A549 (cell line): ENCODE measurements around the gene THOC2.

Experiments
- CBX8 ChIP-seq: fragments of 200-600 bp; sonication (generic); IDR thresholded peaks from 2 replicates; pipeline ENCODE4 v1.6.1; 2016
- HOXA7 ChIP-seq: fragments of 250-450 bp; sonication (Bioruptor Pico); IDR thresholded peaks from 2 replicates; pipeline ENCODE4 v1.5.0; 2020; ENCODE audit warnings: mild to moderate bottlenecking, moderate library complexity
- MYC ChIP-seq: IDR thresholded peaks from 2 replicates; pipeline ENCODE4 v1.6.1; 2012; ENCODE audit warnings: mild to moderate bottlenecking, inconsistent platforms, low read length, improper control_type of control experiment, borderline replicate concordance
- POLR2A ChIP-seq: IDR thresholded peaks from 2 replicates; pipeline ENCODE4 v1.6.1; 2012; ENCODE audit warnings: mild to moderate bottlenecking, low read length
- RCOR1 ChIP-seq: fragments of 150-350 bp; IDR thresholded peaks from 2 replicates; pipeline ENCODE4 v1.6.1; 2014; ENCODE audit warnings: antibody characterized with exemption, low read length, low read depth
- TF ChIP-seq, protein P1 (sequence below): fragments of >200 bp; sonication (Bioruptor Twin); formaldehyde crosslinking; IDR thresholded peaks from 3 replicates; pipeline ENCODE4 v1.5.1; 2016
- TF ChIP-seq, protein P2 (sequence below): IDR thresholded peaks from 2 replicates; pipeline ENCODE4 v1.6.1; 2012
- TF ChIP-seq, protein P3 (sequence below): fragments of 250-450 bp; sonication (Bioruptor Pico); IDR thresholded peaks from 2 replicates; pipeline ENCODE4 v1.5.0; 2021; ENCODE audit warnings: mild to moderate bottlenecking, moderate library complexity, borderline replicate concordance
- TF ChIP-seq, protein P4 (sequence below): fragments of 450-650 bp; IDR thresholded peaks from 2 replicates; pipeline ENCODE4 v1.6.1; 2014; ENCODE audit warnings: antibody characterized with exemption

DNA sequence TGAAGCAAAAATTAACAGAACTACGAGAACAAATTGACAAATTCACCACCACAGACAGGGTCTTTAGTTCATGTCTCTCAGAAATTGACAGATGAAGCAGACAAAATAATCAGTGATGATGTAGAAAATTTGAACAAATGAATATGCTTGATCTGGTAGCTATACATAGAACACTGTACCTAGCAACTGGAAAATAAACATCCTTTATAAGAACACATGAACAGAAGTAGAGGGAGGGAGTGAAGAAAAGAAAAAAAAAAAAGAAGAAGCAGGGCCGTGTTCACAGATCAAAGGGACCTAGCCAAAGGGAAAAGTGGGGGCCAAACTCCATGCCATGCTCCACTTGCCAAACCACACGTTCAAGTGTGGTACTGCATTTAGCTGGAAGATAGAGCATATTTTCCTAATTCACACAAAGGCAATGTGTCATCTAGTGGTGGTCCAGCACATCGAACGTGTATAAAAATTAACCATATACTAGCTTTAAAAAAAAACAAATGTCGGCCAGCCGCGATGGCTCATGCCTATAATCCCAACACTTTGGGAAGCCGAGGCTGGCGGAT, 5.6 kb upstream of the THOC2 start:
- TF ChIP-seq, protein P1, sequence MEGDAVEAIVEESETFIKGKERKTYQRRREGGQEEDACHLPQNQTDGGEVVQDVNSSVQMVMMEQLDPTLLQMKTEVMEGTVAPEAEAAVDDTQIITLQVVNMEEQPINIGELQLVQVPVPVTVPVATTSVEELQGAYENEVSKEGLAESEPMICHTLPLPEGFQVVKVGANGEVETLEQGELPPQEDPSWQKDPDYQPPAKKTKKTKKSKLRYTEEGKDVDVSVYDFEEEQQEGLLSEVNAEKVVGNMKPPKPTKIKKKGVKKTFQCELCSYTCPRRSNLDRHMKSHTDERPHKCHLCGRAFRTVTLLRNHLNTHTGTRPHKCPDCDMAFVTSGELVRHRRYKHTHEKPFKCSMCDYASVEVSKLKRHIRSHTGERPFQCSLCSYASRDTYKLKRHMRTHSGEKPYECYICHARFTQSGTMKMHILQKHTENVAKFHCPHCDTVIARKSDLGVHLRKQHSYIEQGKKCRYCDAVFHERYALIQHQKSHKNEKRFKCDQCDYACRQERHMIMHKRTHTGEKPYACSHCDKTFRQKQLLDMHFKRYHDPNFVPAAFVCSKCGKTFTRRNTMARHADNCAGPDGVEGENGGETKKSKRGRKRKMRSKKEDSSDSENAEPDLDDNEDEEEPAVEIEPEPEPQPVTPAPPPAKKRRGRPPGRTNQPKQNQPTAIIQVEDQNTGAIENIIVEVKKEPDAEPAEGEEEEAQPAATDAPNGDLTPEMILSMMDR = no peak
- TF ChIP-seq POLR2A (no peak), RCOR1 (no peak), HOXA7 (CRISPR knock-in tag) (no peak), MYC (no peak), CBX8 (no peak)
- TF ChIP-seq, protein P2, sequence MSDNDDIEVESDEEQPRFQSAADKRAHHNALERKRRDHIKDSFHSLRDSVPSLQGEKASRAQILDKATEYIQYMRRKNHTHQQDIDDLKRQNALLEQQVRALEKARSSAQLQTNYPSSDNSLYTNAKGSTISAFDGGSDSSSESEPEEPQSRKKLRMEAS = no peak
- TF ChIP-seq, protein P3, sequence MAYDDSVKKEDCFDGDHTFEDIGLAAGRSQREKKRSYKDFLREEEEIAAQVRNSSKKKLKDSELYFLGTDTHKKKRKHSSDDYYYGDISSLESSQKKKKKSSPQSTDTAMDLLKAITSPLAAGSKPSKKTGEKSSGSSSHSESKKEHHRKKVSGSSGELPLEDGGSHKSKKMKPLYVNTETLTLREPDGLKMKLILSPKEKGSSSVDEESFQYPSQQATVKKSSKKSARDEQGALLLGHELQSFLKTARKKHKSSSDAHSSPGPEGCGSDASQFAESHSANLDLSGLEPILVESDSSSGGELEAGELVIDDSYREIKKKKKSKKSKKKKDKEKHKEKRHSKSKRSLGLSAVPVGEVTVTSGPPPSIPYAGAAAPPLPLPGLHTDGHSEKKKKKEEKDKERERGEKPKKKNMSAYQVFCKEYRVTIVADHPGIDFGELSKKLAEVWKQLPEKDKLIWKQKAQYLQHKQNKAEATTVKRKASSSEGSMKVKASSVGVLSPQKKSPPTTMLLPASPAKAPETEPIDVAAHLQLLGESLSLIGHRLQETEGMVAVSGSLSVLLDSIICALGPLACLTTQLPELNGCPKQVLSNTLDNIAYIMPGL (CRISPR knock-in tag) = no peak
- TF ChIP-seq, protein P4, sequence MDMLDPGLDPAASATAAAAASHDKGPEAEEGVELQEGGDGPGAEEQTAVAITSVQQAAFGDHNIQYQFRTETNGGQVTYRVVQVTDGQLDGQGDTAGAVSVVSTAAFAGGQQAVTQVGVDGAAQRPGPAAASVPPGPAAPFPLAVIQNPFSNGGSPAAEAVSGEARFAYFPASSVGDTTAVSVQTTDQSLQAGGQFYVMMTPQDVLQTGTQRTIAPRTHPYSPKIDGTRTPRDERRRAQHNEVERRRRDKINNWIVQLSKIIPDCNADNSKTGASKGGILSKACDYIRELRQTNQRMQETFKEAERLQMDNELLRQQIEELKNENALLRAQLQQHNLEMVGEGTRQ = no peak
